ENCODE results near the gene GPR158.

- TF ChIP-seq GATA2 (IDR thresholded peaks at IDR 0.05; ENCODE audit: low read depth, low read length) = no peak
- TF ChIP-seq GATA3 (IDR thresholded peaks at IDR 0.05; ENCODE audit: low read depth, low read length) = no peak
Observed at GRCh38 chr10:25174461-25175230, at the start of gene GPR158.
